HepG2 (cell line): ENCODE data around the gene NUP88.

ENCODE experiments used
- CC2D1A ChIP-seq: sonication (generic); formaldehyde crosslinking; IDR thresholded peaks from 2 replicates; pipeline ENCODE4 v1.8.1; 2023; ENCODE audit warnings: mild to moderate bottlenecking, missing genetic modification reagents
- CTCF ChIP-seq: sonication (generic); formaldehyde crosslinking; IDR thresholded peaks from 2 replicates; pipeline ENCODE4 v1.5.0; 2020; ENCODE audit warnings: mild to moderate bottlenecking, missing genetic modification reagents, moderate library complexity
- FOXP1 ChIP-seq, 2 experiments: fragments of 450-650 bp in 1 of 2; IDR thresholded peaks; 2 replicates each; pipeline ENCODE4 v1.6.1; 2017 to 2018; ENCODE audit warnings: antibody characterized with exemption in 1 of 2
- KDM1A ChIP-seq: IDR thresholded peaks from 2 replicates; pipeline ENCODE4 v1.6.1; 2016; ENCODE audit warnings: missing compliant biosample characterization
- NFYB ChIP-seq: sonication (generic); formaldehyde crosslinking; IDR thresholded peaks from 2 replicates; pipeline ENCODE4 v1.4.0; 2020; ENCODE audit warnings: missing genetic modification reagents
- RCOR2 ChIP-seq: IDR thresholded peaks from 2 replicates; pipeline ENCODE4 v1.6.1; 2016; ENCODE audit warnings: missing biosample characterization, missing genetic modification reagents
- RERE ChIP-seq: IDR thresholded peaks from 2 replicates; pipeline ENCODE4 v1.6.1; 2016; ENCODE audit warnings: low read depth, missing genetic modification reagents, missing compliant biosample characterization
- SIN3A ChIP-seq: IDR thresholded peaks from 2 replicates; pipeline ENCODE4 v1.6.1; 2011; ENCODE audit warnings: low read depth, mild to moderate bottlenecking, control low read depth, low read length, borderline replicate concordance
- TRAFD1 ChIP-seq: sonication (generic); formaldehyde crosslinking; IDR thresholded peaks from 2 replicates; pipeline ENCODE4 v1.5.1; 2020; ENCODE audit warnings: missing genetic modification reagents, mild to moderate bottlenecking, borderline replicate concordance
- ZBTB4 ChIP-seq: sonication (generic); formaldehyde crosslinking; IDR thresholded peaks from 2 replicates; pipeline ENCODE4 v1.4.0; 2020; ENCODE audit warnings: missing genetic modification reagents, mild to moderate bottlenecking, borderline replicate concordance
- ZNF263 ChIP-seq: sonication (generic); formaldehyde crosslinking; IDR thresholded peaks from 2 replicates; pipeline ENCODE4 v1.4.0; 2020; ENCODE audit warnings: missing genetic modification reagents
- ZNF317 ChIP-seq: sonication (generic); formaldehyde crosslinking; IDR thresholded peaks from 2 replicates; pipeline ENCODE4 v1.5.0; 2020; ENCODE audit warnings: mild to moderate bottlenecking, missing genetic modification reagents

GRCh38 chr17:5431949-5432556 lies 12.6 kb upstream of the NUP88 start:
- TF ChIP-seq ZNF263 (CRISPR knock-in tag) (no peak), CTCF (no peak), RERE (CRISPR knock-in tag) (no peak), RCOR2 (CRISPR knock-in tag) (no peak), ZNF317 (no peak), CC2D1A (CRISPR knock-in tag) (no peak), KDM1A (CRISPR knock-in tag) (no peak), SIN3A (no peak), TRAFD1 (CRISPR knock-in tag) (no peak), NFYB (CRISPR knock-in tag) (no peak), ZBTB4 (CRISPR knock-in tag) (no peak), FOXP1 (IDR thresholded peaks at IDR 0.05) (no peak), FOXP1 (CRISPR knock-in tag; IDR thresholded peaks at IDR 0.05) (no peak)
